Stimulated activated CD4-positive, alpha-beta T cell treated with anti-CD3 and anti-CD28 coated beads, Interleukin-15, amount 100 ng/mL, for 1 hour (primary cell): ENCODE data around the gene ASS1.

Experiments used
- DNase-seq, 2 donors: peaks; one replicate each; pipeline ENCODE4 v3.0.0-alpha.2; 2020; ENCODE audit warnings: low read depth in 1 of 2, low spot score in 1 of 2

ASS1 gene

GRCh38 chr9:130452835-130453234 lies 8.1 kb downstream of the ASS1 start:
- DNase-seq = no peak

- DNase-seq = no peak
Observed at GRCh38 chr9:130453487-130453886, 8.7 kb downstream of the ASS1 start.

- DNase-seq = no peak
Observed at GRCh38 chr9:130454096-130454811, 9.5 kb downstream of the ASS1 start.

DNA sequence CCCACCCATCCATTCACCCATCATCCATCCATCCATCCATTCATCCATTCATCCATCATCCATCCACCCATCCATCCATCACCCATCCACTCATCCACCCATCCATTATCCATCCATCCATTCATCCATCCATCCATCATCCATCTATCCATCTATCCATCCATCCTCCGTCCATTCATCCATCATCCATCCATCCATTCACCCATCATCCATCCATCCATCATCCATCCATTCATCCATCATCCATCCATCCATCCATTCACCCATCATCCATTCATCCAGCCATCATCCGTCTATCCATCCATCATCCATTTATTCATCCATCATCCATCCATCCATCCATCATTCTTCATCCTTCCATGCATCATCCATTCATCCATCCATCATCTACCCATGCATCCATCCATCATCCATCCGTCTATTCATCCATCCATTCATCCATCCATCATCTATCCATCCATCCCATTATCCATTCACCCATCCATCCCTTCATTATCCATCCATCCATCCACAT lies 10.1 kb downstream of the ASS1 start:
- no peak for DNase-seq

- DNase-seq = no peak
Observed at GRCh38 chr9:130458027-130458803, 13.5 kb downstream of the ASS1 start.

DNA sequence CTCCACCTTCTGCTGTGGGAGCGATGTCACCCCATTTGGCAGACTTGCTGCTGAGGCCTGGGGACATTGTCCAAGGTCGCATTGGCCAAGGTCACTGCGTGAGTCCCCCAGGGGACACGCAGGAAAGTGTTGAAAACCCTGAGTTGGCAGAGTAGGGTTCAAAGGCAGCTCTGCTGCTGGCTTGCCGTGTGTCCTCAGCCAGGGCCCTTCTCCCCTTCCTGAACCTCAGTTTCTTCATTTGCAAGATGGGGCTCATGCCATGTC lies 14.0 kb downstream of the ASS1 start:
- DNase-seq = no peak

GRCh38 chr9:130459151-130459550 lies 14.4 kb downstream of the ASS1 start:
- no peak for DNase-seq

GRCh38 chr9:130459941-130460669 lies 15.3 kb downstream of the ASS1 start:
- no peak for DNase-seq

DNA sequence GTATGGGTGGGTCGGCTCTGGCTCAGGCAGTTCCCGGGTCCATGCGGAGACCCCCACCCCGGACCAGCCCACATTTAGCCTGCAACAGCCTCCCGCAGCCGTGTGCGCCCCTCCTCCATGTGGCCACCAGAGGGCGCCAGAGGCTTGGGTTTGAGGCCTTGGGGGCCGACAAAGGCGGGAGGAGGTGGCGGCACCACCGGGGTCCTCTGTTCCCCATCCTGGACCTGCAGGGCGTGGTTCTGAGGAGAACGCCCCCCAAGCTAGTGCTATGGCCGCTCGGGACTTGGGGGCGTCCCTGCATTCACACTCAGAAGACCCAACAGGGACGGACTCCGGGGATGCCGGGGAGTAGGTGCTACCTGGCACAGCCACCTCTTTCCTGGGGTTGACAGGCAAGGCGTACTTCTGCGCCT lies 16.5 kb downstream of the ASS1 start:
- DNase-seq = peak; percentile 41 to 71

DNA sequence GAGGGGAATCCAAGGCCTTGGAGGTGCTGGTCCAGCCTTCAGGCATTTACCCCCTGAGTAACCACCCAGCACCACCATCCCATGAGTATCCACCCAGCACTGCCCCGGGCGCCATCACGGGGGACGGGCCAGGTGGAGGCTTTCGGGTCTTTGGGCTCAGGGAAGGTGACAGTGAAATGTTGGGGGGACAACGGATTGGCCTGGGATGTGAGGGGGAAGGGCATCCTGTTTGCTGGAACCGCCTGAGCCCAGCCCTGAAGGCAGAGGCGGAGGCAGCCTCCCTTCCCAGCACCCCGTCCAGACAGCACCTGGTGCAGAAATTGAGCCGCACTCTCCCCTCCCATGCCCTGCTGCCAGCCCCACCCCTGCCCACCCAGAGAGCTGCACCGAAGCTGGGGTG lies 17.0 kb downstream of the ASS1 start:
- DNase-seq = no peak

- no peak for DNase-seq
Observed at GRCh38 chr9:130462685-130463540, 18.2 kb downstream of the ASS1 start.

- no peak for DNase-seq
Observed at GRCh38 chr9:130463763-130464745, 19.3 kb downstream of the ASS1 start.

DNA sequence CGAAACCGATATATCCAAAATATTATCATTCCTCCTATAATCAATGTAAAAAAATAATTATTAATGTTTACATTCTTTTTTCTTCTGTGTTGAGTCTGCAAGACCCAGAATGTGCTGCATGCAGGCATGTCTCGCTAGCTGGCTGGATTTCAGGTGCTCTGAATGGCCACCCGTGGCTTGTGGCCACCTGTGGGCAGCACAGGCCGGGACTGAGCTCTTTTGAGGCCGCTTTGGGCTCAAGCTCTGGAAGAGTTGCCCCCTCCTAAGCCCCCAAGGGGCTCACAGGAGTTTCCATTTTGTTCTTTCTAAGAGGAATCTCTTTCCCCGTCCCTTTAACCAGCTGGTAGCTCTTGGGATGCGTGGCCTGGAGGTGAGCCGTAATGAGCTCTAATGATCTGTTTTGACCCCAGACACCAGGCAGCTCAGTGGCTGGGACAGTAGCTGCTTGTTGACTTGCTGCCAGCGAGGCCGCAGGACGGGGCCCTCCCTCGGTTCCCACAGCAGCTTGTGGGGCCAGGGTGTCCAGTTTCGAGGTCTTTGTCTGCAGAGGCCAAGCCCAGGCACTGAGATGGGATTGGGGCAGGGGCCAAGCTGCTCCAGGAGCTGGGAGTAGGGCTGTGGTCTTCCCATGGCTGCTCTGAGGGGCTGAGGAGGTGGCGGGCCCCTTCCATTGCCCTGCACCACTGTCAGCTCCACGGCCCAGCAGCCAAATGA lies 20.8 kb downstream of the ASS1 start:
- DNase-seq = no peak

DNA sequence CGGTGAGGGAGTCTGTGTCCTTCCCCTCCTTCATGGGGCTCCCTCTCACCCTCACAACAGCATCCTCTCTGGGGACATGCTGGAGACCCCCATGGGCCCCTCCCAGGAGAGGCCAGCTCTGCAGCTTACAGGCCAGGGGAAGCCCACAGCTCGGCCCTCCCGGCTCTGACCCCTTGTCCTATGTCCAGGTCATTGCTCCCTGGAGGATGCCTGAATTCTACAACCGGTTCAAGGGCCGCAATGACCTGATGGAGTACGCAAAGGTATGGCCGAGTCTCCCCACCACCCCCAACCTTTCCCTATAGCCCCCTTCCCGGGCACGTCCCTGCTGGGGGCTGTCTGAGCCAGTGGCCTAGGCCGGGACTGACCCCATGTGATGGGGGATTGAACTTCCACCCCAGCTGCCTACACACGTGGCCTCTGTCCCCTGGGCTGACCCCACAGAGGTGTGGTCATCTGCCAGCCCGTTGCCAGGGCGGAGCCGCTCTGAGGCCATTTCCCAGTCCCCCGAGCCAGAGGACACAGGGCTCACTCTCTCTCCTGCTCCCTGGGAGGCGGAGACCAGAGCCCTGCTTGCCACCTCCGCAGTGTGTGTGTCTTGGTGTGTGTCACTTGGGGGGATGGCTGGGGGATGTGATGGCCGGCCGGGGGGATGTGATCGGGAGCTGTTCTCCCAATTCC lies 21.9 kb downstream of the ASS1 start:
- no peak for DNase-seq

DNA sequence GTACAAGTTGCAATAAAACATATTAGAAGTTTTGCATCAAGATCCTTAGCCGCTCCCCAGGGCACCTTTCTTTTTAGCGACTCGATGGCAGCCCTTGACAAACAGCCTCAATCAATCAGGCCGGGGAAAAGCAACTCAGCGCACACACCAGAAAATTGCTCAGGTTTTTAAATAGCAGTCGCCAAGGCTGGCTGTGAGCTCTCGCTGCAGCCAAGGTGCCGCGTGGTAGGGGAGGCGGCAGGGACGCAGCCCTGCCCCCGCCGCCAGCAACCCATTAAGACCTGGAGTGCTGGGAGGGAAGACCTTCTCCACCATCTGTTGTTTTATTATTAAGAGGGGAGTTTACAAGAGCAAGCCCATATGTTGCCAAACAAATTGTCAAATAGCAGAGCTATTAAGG lies 22.6 kb downstream of the ASS1 start:
- no peak for DNase-seq

DNA sequence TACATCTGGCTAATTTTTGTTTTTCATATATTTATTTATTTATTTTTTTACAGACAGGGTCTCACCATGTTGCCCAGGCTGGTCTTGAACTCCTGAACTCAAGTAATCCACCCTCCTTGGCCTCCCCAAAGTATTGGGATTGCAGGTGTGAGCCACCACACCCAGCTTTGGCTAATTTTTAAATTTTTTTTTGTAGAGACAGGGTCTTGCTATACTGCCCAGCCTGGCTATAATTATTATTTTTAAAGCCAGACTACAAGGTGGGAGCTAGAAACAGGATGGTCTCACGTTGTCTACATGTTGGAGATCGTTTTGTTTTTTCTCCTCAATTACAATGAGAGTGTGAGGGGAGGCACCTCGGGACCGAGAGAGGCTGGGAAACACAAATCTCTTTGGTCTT lies 23.8 kb downstream of the ASS1 start:
- DNase-seq = no peak

- no peak for DNase-seq
Observed at GRCh38 chr9:130470269-130470668, 25.5 kb downstream of the ASS1 start.

- no peak for DNase-seq
Observed at GRCh38 chr9:130470950-130471349, 26.2 kb downstream of the ASS1 start.
